Heart left ventricle (tissue), 13 donors: ENCODE data around the gene SSTR4.

Experiments
- POLR2A ChIP-seq, 2 donors: fragments of 450-650 bp; IDR thresholded peaks; one replicate each; pipeline ENCODE4 v1.6.1; 2017; ENCODE audit warnings: antibody characterized with exemption in 2 of 2, mild to moderate bottlenecking in 2 of 2, moderate library complexity in 2 of 2
- TF ChIP-seq, protein P1 (sequence below), 12 donors: fragments of 200-600 bp; sonication (generic) in 4 of 12; IDR thresholded peaks; one replicate each; pipeline versions ENCODE4 v1.5.0 to v1.8.0; 2018 to 2022; ENCODE audit warnings: antibody characterized with exemption in 12 of 12, mild to moderate bottlenecking in 5 of 12
- donor health status: ischemic (EF 13 %, LVEDD 7.1; RV severe dilation, severe dysfunction).
- donor health status: DM: no; HTN: yes; CAD: no.
- donor health status: DM: no; HTN: no; CAD: no.
- donor health status: ischemic (EF 25% LVEDD 6.9; RV normal size, moderate dysfunction).
- donor health status: ischemic (EF 25% LVEDD 5.7; RV mildly dilated, moderate dysfunction).
- donor health status: ischemic (EF 35%, LVEDD 5.7; RV mildly dilated, moderate dysfunction).
- donor health status: nonischemic (EF 11% LVEDD 7.7; RV severe dilation, severe dysfunction).
- donor health status: DM: yes; HTN: yes; CAD: no.
- donor health status: PGD.
- donor health status: ischemic (EF 29% LVEDD 5.4; RV normal size, mild dysfunction).
- donor health status: nonischemic (EF 23%, LVEDD 6.1; RV moderate dilation, normal function).

- TF ChIP-seq, protein P1, sequence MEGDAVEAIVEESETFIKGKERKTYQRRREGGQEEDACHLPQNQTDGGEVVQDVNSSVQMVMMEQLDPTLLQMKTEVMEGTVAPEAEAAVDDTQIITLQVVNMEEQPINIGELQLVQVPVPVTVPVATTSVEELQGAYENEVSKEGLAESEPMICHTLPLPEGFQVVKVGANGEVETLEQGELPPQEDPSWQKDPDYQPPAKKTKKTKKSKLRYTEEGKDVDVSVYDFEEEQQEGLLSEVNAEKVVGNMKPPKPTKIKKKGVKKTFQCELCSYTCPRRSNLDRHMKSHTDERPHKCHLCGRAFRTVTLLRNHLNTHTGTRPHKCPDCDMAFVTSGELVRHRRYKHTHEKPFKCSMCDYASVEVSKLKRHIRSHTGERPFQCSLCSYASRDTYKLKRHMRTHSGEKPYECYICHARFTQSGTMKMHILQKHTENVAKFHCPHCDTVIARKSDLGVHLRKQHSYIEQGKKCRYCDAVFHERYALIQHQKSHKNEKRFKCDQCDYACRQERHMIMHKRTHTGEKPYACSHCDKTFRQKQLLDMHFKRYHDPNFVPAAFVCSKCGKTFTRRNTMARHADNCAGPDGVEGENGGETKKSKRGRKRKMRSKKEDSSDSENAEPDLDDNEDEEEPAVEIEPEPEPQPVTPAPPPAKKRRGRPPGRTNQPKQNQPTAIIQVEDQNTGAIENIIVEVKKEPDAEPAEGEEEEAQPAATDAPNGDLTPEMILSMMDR (IDR thresholded peaks at IDR 0.05), result no peak
- no peak for TF ChIP-seq POLR2A (IDR thresholded peaks at IDR 0.05)
These were observed at the start of gene SSTR4 for GRCh38 chr20:23034721-23035671.
